SK-N-SH treated with all-trans-retinoic acid at 6 μM for 48 hours (cell line): ENCODE measurements around the gene PCBP3.

Source experiments
- ARNTL ChIP-seq: fragments of 450-650 bp; formaldehyde crosslinking; IDR thresholded peaks from 2 replicates; pipeline ENCODE4 v1.5.0; 2020; ENCODE audit warnings: low read depth, mild to moderate bottlenecking, moderate library complexity, borderline replicate concordance
- BACH2 ChIP-seq: fragments of 250-450 bp; sonication (Bioruptor Pico); IDR thresholded peaks from 2 replicates; pipeline ENCODE4 v1.9.0; 2021; ENCODE audit warnings: mild to moderate bottlenecking, borderline replicate concordance
- CSRNP3 ChIP-seq: fragments of 250-450 bp; sonication (Bioruptor Pico); IDR thresholded peaks from 2 replicates; pipeline ENCODE4 v1.5.1; 2021; ENCODE audit warnings: mild to moderate bottlenecking, moderate library complexity
- ESRRG ChIP-seq: fragments of 250-450 bp; sonication (Bioruptor Pico); IDR thresholded peaks from 2 replicates; pipeline ENCODE4 v1.6.1; 2021; ENCODE audit warnings: mild to moderate bottlenecking
- TOX ChIP-seq: fragments of 250-450 bp; sonication (Bioruptor Pico); IDR thresholded peaks from 2 replicates; pipeline ENCODE4 v1.8.0; 2021; ENCODE audit warnings: mild to moderate bottlenecking, moderate library complexity, borderline replicate concordance
- TSHZ2 ChIP-seq: fragments of 250-450 bp; sonication (Bioruptor Pico); IDR thresholded peaks from 2 replicates; pipeline ENCODE4 v1.5.0; 2020; ENCODE audit warnings: mild to moderate bottlenecking, moderate library complexity
- ZFP3 ChIP-seq: fragments of 250-450 bp; sonication (Bioruptor Pico); IDR thresholded peaks from 2 replicates; pipeline ENCODE4 v1.5.0; 2020; ENCODE audit warnings: mild to moderate bottlenecking, moderate library complexity
- ZNF70 ChIP-seq: fragments of 450-650 bp; formaldehyde crosslinking; IDR thresholded peaks from 2 replicates; pipeline ENCODE4 v1.5.0; 2020; ENCODE audit warnings: mild to moderate bottlenecking, moderate library complexity

GRCh38 chr21:45895778-45896370, 252.3 kb downstream of the PCBP3 start:
- TF ChIP-seq ZFP3 (CRISPR knock-in tag) (no peak), BACH2 (CRISPR knock-in tag) (no peak), TSHZ2 (no peak), ZNF70 (CRISPR knock-in tag) (no peak), ARNTL (no peak), CSRNP3 (CRISPR knock-in tag) (no peak), ESRRG (CRISPR knock-in tag) (no peak), TOX (CRISPR knock-in tag) (no peak)
